AG10803 (cell line): ENCODE data around the gene FAM169A.
"Not testable (repeated sequence)": the region's sequence is repeated elsewhere in the genome, so short reads cannot be mapped to it uniquely, and the experiment has no call there.

ENCODE experiments used
- DNase-seq: peaks from one replicate; pipeline ENCODE4 v3.0.0; 2010; ENCODE audit warnings: low read depth
- H3K4me3 ChIP-seq: 2 replicates; pipeline ENCODE4 v1.5.1; 2011; ENCODE audit warnings: mild to moderate bottlenecking, low read length, control low read depth
- TF ChIP-seq, protein P1 (sequence below): conservative IDR thresholded peaks from 2 replicates; pipeline ENCODE4 v1.5.1; 2011; ENCODE audit warnings: mild to moderate bottlenecking, low read length, control low read depth, inconsistent platforms

The FAM169A gene

DNA sequence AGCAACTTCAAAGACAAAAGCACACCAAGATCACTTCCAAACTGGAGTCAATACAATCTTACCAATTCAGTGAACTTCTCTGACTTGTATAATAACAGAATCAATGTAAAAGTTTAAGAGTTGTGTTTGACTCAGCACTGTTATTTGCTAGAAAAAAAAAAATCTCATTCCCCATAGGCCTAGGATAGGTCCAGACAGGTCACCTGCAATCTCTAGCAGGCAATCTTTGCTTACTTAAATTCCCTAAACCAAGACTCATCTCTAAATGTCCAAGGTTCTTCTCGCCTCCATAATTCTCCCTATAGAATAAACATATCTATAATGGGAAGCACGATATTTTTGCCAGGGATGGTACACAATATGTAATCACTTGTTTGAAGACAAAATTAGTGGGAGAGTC is 2.5 kb downstream of the FAM169A start:
- no peak for DNase-seq
- TF ChIP-seq, protein P1, sequence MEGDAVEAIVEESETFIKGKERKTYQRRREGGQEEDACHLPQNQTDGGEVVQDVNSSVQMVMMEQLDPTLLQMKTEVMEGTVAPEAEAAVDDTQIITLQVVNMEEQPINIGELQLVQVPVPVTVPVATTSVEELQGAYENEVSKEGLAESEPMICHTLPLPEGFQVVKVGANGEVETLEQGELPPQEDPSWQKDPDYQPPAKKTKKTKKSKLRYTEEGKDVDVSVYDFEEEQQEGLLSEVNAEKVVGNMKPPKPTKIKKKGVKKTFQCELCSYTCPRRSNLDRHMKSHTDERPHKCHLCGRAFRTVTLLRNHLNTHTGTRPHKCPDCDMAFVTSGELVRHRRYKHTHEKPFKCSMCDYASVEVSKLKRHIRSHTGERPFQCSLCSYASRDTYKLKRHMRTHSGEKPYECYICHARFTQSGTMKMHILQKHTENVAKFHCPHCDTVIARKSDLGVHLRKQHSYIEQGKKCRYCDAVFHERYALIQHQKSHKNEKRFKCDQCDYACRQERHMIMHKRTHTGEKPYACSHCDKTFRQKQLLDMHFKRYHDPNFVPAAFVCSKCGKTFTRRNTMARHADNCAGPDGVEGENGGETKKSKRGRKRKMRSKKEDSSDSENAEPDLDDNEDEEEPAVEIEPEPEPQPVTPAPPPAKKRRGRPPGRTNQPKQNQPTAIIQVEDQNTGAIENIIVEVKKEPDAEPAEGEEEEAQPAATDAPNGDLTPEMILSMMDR = no peak
- H3K4me3 ChIP-seq = no peak overlapping the region

DNA sequence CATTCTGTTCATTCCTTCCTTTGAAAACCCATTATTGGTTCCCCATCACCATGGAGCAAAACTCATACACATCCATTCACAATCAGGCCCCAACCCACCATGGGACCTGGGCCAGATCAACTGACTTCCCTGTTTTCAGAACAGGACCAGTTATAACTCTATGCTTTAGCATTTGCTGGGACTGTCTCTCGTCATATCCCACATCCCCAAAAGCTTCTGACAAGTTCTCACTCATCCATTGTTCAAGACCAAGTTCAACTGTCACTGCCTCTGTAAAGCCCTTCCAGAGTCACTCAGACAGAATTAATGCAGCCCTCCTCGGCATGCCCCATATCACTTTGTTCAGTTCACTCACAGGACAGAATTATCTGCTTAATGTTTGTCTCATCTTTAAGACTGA is 4.0 kb downstream of the FAM169A start:
- no peak overlapping the region for H3K4me3 ChIP-seq
- DNase-seq = no peak
- TF ChIP-seq, protein P1 = no peak

DNA sequence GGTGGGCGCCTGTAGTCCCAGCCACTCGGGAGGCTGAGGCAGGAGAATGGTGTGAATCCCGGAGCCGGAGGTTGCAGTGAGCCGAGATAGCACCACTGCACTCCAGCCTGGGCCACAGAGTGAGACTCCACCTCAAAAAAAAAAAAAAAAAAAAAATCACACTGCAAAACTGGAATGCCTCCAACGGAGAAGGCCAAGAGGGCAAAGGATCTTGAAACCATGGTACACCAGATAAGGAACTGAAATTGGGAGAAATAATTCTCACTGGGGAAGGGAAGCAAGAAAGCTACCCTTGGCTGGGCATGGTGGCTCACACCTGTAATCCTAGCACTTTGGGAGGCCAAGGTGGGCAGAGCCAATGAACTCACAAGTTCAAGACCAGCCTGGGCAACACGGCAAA is 9.2 kb downstream of the FAM169A start:
- not testable (repeated sequence) for DNase-seq, H3K4me3 ChIP-seq

DNA sequence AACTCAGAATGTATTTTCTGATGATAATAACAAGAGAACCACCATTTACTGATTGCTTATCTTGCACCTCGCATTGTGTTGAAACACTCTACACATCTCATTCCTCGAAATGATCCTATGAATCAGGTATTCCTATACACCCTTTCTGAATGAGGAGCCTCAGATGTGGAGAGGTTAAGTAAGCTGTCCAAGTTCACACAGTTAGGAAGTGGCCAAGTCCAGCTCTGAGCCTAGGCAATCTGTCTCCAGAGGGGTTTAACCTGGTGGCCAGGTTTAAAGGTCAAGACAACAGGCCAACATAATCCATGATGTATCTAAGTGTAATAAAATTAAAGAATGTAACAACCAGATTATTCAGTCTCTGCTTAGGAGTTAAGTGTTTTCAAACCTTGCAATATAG is 12.9 kb downstream of the FAM169A start:
- no peak for DNase-seq
- TF ChIP-seq, protein P1 = no peak
- no peak overlapping the region for H3K4me3 ChIP-seq

DNA sequence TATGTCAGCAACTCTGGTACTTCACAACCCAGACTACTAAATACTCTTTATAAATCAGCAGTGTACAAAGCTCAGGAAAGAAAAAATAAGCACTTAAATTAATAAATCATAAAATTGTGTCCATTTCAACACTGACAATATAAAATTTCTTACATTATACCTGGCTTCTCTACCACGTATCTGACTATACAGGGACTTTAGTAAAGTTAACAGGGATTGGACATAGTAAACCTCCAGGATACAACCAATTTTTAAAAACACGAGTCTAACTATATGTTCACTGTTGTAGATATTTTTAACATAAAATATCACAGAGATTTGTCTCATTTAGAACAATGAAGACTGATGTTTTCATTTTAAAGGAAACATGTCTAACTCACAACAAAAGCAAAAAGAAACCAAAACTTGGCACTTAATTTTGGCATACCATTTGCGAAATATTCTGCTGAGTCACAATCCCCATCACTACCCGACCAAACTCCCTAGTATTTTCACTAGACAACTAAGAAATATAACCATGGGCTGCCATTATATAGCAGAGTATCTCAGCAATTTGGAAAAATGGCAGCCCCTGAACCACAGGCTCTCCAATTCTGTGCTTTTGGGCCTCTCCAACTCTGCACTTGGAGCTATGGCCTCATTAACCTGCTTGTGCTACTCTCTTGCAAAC is 14.4 kb downstream of the FAM169A start:
- TF ChIP-seq, protein P1 = no peak
- peak; percentile 61 for DNase-seq
- H3K4me3 ChIP-seq = peak overlapping the region; percentile 16; the same call in 1 of the 2 replicates

DNA sequence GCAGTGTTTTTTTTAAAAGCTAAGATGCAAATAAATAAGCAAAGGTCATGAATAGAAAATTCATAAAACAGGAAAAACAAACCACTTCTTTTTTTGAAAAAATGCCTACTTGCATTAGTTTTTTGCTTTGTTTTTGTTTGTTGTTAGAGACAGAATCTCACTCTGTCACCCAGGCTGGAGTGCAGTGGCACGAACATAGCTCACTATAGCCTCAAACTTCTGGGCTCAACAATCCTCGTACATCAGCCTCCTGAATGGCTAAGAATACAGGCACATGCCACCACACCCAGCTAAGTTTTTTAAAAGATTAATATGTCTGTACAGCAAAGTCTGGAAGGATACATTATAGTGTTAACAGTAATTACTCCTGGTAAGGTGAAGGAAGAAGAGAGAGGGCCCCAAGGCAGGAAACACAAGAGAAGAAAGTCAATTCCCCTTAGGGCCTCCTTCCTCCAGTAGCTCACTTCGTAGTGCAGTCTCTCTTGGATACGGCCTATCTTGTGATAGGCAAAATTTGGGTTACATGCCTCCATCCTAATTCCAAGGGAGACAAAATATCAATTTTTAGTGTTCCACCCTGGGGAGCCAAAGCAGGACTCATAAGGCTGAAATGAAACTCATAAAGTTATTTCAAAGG is 15.3 kb downstream of the FAM169A start:
- DNase-seq = no peak
- TF ChIP-seq, protein P1 = no peak
- no peak overlapping the region for H3K4me3 ChIP-seq

DNA sequence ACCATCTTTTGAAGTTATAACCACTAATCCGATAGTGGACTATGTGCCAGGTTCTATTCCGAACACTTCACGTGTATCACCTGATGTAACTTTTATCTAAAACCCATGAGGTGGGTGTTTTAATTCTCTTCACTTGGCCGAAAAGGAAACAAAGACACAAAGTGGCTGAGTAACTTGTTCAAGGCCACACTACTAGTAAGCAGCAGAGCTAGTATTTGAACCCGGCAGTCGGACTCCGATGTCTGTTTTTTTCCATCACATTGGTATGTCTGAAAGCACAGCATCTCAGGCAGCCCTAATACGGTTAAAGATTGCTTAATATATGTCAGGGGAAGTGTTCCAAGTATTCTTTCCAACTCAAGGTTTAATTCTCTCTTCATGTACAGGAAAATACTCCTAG is 16.2 kb downstream of the FAM169A start:
- TF ChIP-seq, protein P1 = no peak
- no peak overlapping the region for H3K4me3 ChIP-seq
- DNase-seq = no peak
